Lower leg skin (tissue), 3 donors: Measurements from ENCODE around the gene SNAPC2.

Experiments
- POLR2A ChIP-seq, 2 donors: fragments of 450-650 bp; IDR thresholded peaks; one replicate each; pipeline ENCODE4 v1.6.1; 2016 to 2017; ENCODE audit warnings: antibody characterized with exemption in 2 of 2, mild to moderate bottlenecking in 1 of 2, moderate library complexity in 1 of 2
- TF ChIP-seq, protein P1 (sequence below), 3 donors: fragments of 450-650 bp; IDR thresholded peaks; one replicate each; pipeline ENCODE4 v1.5.1; 2016; ENCODE audit warnings: antibody characterized with exemption in 3 of 3, mild to moderate bottlenecking in 3 of 3, moderate library complexity in 2 of 3

DNA sequence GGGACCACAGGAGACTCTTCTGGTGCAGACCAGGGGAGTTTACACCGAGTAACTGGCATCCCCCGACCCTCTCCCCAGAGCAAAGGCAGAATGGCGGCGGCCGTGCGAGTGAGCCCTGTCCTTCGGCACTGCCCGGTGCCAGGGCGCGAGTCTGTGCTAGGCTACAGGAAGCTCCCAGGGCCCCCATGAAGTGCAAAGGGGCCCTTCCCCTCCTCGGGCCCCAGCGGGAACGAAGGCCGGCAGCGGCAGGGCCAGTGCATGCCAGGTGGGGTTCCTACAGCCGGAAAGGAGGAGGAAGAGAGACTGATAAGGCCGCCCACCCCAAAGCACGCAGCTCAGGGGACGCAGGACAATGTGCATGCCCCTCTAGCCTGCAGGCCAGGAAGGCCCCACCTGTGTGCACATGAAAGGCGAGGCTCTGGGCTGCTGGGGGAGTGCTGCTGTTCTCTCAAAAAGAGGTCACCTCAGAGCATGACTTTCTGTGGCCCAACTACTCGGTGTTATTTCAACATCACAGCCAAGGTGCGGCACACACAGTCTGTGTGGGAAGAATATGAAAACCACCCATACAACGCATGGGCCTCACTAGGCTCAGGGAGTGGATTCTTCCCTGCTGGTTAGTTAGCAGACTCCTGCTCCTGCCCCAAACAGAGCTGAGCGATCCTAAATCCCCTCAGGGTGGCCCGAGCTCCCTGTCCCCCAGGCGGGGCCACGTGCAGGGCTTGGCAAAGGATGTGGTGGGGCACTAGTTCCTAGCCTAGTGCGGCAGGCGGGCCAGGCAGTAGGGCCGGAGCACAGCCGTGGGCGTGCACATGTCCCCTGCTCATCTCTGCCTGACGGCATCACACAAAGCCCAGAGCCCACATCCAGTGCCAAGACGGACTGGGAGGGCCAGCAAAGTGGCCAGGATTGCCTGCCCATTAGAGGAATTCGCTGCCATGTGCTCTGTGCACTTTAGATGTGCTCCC is 51.7 kb downstream of the SNAPC2 start:
- TF ChIP-seq, protein P1, sequence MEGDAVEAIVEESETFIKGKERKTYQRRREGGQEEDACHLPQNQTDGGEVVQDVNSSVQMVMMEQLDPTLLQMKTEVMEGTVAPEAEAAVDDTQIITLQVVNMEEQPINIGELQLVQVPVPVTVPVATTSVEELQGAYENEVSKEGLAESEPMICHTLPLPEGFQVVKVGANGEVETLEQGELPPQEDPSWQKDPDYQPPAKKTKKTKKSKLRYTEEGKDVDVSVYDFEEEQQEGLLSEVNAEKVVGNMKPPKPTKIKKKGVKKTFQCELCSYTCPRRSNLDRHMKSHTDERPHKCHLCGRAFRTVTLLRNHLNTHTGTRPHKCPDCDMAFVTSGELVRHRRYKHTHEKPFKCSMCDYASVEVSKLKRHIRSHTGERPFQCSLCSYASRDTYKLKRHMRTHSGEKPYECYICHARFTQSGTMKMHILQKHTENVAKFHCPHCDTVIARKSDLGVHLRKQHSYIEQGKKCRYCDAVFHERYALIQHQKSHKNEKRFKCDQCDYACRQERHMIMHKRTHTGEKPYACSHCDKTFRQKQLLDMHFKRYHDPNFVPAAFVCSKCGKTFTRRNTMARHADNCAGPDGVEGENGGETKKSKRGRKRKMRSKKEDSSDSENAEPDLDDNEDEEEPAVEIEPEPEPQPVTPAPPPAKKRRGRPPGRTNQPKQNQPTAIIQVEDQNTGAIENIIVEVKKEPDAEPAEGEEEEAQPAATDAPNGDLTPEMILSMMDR (IDR thresholded peaks at IDR 0.05): no peak
- TF ChIP-seq POLR2A (IDR thresholded peaks at IDR 0.05): no peak
